A549 (cell line): ENCODE data around the gene RNPEP. TPM values are rescaled to one million over a fixed set of nuclear protein-coding genes. Genes with fewer than 3 reads are reported as not detected.

Source experiments
- ATAC-seq, 2 experiments: fragments of 200-7000 bp in 1 of 2; fragments of >200 bp in 1 of 2; cut with Nextera tagmentation in 1 of 2; cut with Tn5 transposase in 1 of 2; 3 replicates each; pipeline versions ENCODE4 v1.8.0 to v1.9.1; 2018 to 2020; ENCODE audit warnings: mild to moderate bottlenecking in 1 of 2, moderate library complexity in 1 of 2
- CTCF ChIA-PET: fragments of 300-600 bp; sonication (Branson Sonifier 250); formaldehyde crosslinking; extraction: SDS; loops from one replicate; lab custom pipeline; 2021; ENCODE audit warnings: antibody characterized with exemption, inconsistent platforms; lab: Yijun Ruan, JAX
- POLR2A ChIA-PET: fragments of 350-600 bp; formaldehyde crosslinking; extraction: SDS; loops from one replicate; lab custom pipeline; 2021; ENCODE audit warnings: antibody characterized with exemption, inconsistent platforms; lab: Yijun Ruan, JAX
- DNase-seq, 2 experiments: peaks; one replicate each; pipeline versions ENCODE4 v3.0.0 to v3.0.0-alpha.2; 2011 to 2016; ENCODE audit warnings: low read depth in 1 of 2, low spot score in 1 of 2
- FAIRE-seq: peaks from 2 replicates; lab custom pipeline; 2011; peaks lifted over from hg19 to GRCh38; lab: Jason Lieb, UNC
- H3K27ac ChIP-seq, 2 experiments: fragments of >200 bp; sonication (Bioruptor Twin); formaldehyde crosslinking; 3 replicates each; pipeline ENCODE4 v1.5.1; 2016 to 2017
- H3K4me1 ChIP-seq: fragments of >200 bp; sonication (Bioruptor Twin); formaldehyde crosslinking; 3 replicates; pipeline ENCODE4 v1.6.1; 2016
- H3K4me2 ChIP-seq: fragments of >200 bp; sonication (Bioruptor Twin); formaldehyde crosslinking; 3 replicates; pipeline ENCODE4 v1.6.1; 2016
- H3K4me3 ChIP-seq: fragments of >200 bp; sonication (Bioruptor Twin); formaldehyde crosslinking; 3 replicates; pipeline ENCODE4 v1.5.1; 2016
- H3K9me3 ChIP-seq: fragments of >200 bp; sonication (Bioruptor Twin); formaldehyde crosslinking; 3 replicates; pipeline ENCODE4 v1.6.1; 2016
- EP300 ChIP-seq, 2 experiments: fragments of >200 bp; sonication (Bioruptor Twin); formaldehyde crosslinking; IDR thresholded peaks; 2 replicates in 1 of 2; 3 replicates in 1 of 2; pipeline ENCODE4 v1.6.1; 2016 to 2017
- ESRRA ChIP-seq: fragments of 150-350 bp; IDR thresholded peaks from 2 replicates; pipeline ENCODE4 v1.6.1; 2014; ENCODE audit warnings: mild to moderate bottlenecking, low read length, borderline replicate concordance
- HOXA7 ChIP-seq: fragments of 250-450 bp; sonication (Bioruptor Pico); IDR thresholded peaks from 2 replicates; pipeline ENCODE4 v1.5.0; 2020; ENCODE audit warnings: mild to moderate bottlenecking, moderate library complexity
- JUNB ChIP-seq: fragments of >200 bp; sonication (Bioruptor Twin); formaldehyde crosslinking; IDR thresholded peaks from 2 replicates; pipeline ENCODE4 v1.6.1; 2016
- MAFK ChIP-seq: fragments of 450-650 bp; IDR thresholded peaks from 2 replicates; pipeline ENCODE4 v1.6.1; 2014; ENCODE audit not compliant: partially characterized antibody
- NFE2L2 ChIP-seq: fragments of 150-350 bp; conservative IDR thresholded peaks from 2 replicates; pipeline ENCODE4 v1.6.1; 2014; ENCODE audit warnings: low read length
- NPAS2 ChIP-seq: fragments of 250-450 bp; sonication (Bioruptor Pico); IDR thresholded peaks from 2 replicates; pipeline ENCODE4 v1.8.0; 2022; ENCODE audit warnings: mild to moderate bottlenecking, moderate library complexity, borderline replicate concordance
- NR3C1 ChIP-seq: fragments of >200 bp; sonication (Bioruptor Twin); formaldehyde crosslinking; IDR thresholded peaks from 3 replicates; pipeline ENCODE4 v1.6.1; 2017
- POLR2A ChIP-seq: IDR thresholded peaks from 2 replicates; pipeline ENCODE4 v1.6.1; 2012; ENCODE audit warnings: mild to moderate bottlenecking, low read length
- RAD21 ChIP-seq, 2 experiments: fragments of >200 bp in 1 of 2; sonication (Bioruptor Twin) in 1 of 2; formaldehyde crosslinking in 1 of 2; IDR thresholded peaks in 1 of 2; conservative IDR thresholded peaks in 1 of 2; 2 replicates in 1 of 2; 3 replicates in 1 of 2; pipeline ENCODE4 v1.6.1; 2012 to 2018; ENCODE audit warnings: inconsistent platforms in 1 of 2
- RCOR1 ChIP-seq: fragments of 150-350 bp; IDR thresholded peaks from 2 replicates; pipeline ENCODE4 v1.6.1; 2014; ENCODE audit warnings: antibody characterized with exemption, low read length, low read depth
- RFX5 ChIP-seq: fragments of 450-650 bp; IDR thresholded peaks from 2 replicates; pipeline ENCODE4 v1.7.1; 2014; ENCODE audit warnings: antibody characterized with exemption, mild to moderate bottlenecking, moderate library complexity
- RNF2 ChIP-seq: fragments of 200-600 bp; sonication (generic); IDR thresholded peaks from 2 replicates; pipeline ENCODE4 v1.6.1; 2016; ENCODE audit warnings: low read depth, mild to moderate bottlenecking, antibody characterized with exemption, moderate library complexity, borderline replicate concordance
- TFCP2L1 ChIP-seq: fragments of 250-450 bp; sonication (Bioruptor Pico); IDR thresholded peaks from 2 replicates; pipeline ENCODE4 v1.5.0; 2021; ENCODE audit warnings: mild to moderate bottlenecking
- ZC3H11A ChIP-seq: fragments of 450-650 bp; IDR thresholded peaks from 2 replicates; pipeline ENCODE4 v1.6.1; 2014; ENCODE audit warnings: antibody characterized with exemption, mild to moderate bottlenecking
- ZFP36 ChIP-seq: fragments of 450-650 bp; IDR thresholded peaks from 2 replicates; pipeline ENCODE4 v1.6.1; 2014; ENCODE audit warnings: borderline replicate concordance; ENCODE audit not compliant: partially characterized antibody
- ZNF302 ChIP-seq: fragments of 250-450 bp; sonication (Bioruptor Pico); IDR thresholded peaks from 2 replicates; pipeline ENCODE4 v1.9.0; 2021; ENCODE audit warnings: inconsistent platforms, mild to moderate bottlenecking, moderate library complexity
- ZSCAN20 ChIP-seq: fragments of 250-450 bp; sonication (Bioruptor Pico); IDR thresholded peaks from 2 replicates; pipeline ENCODE4 v1.8.0; 2022; ENCODE audit warnings: mild to moderate bottlenecking, moderate library complexity
- WGBS: methylation state at CpG from one replicate; pipeline ENCODE4 v1.1.6; 2017; ENCODE audit errors: missing lambda C conversion rate; 5-methylcytosine and 5-hydroxymethylcytosine counted together
- polyA plus RNA-seq, 4 experiments: library from polyadenylated mRNA; depleted of rRNA in 3 of 4; stranded (reverse); fragments of >200 nt; fragmentation: RNase III in 1 of 4; extraction: RNeasy Plus Mini Kit Qiagen cat#74134 plus additional on column Dnase treatment in 1 of 4; gene quantifications; 2 replicates in 3 of 4; 3 replicates in 1 of 4; pipeline ENCODE4 v1.2.3, GENCODE V29; 2011 to 2017
- TF ChIP-seq, protein P1 (sequence below): fragments of 250-450 bp; sonication (Bioruptor Pico); IDR thresholded peaks from 2 replicates; pipeline ENCODE4 v1.5.0; 2020; ENCODE audit warnings: low read depth, mild to moderate bottlenecking, moderate library complexity
- TF ChIP-seq, protein P2 (sequence below): IDR thresholded peaks from 2 replicates; pipeline ENCODE4 v1.6.1; 2012
- TF ChIP-seq, protein P3 (sequence below): fragments of 250-450 bp; sonication (Bioruptor Pico); IDR thresholded peaks from 2 replicates; pipeline ENCODE4 v1.5.0; 2021; ENCODE audit warnings: mild to moderate bottlenecking, moderate library complexity, borderline replicate concordance
- TF ChIP-seq, protein P4 (sequence below): fragments of 150-350 bp; IDR thresholded peaks from 2 replicates; pipeline ENCODE4 v1.6.1; 2014; ENCODE audit warnings: low read depth, mild to moderate bottlenecking, low read length

Gene RNPEP
- polyA plus RNA-seq, 2 of the 4 experiments (the other 2 are of a cell fraction): 71.1 to 87.6 TPM

GRCh38 chr1:201964261-201964660, 18.2 kb upstream of the RNPEP start:
- ChIA-PET POLR2A (interaction anchor here (0.6 kb wide), 1 partner anchor 1294 kb away, joined by 3 read pairs; no protein-coding TSS in a partner anchor), CTCF (interaction anchor here (1.0 to 32.7 kb wide), 7 partner anchors 8 to 434 kb away, joined by 3 to 855 read pairs (median 6); partner anchors contain the start of genes ELF3 and SHISA4)
- FAIRE-seq (no peak), DNase-seq (no peak), ATAC-seq (no peak)
- 79% methylated on average over 1 of the region's 1 CpG for WGBS
- Histone ChIP-seq H3K27ac (no peak overlapping the region), H3K9me3 (no peaks in the 10 kb centered on the region), H3K4me3 (no peak overlapping the region), H3K4me2 (no peak overlapping the region), H3K4me1 (no peaks in the 10 kb centered on the region)
- no peak for TF ChIP-seq MAFK
- TF ChIP-seq, protein P1, sequence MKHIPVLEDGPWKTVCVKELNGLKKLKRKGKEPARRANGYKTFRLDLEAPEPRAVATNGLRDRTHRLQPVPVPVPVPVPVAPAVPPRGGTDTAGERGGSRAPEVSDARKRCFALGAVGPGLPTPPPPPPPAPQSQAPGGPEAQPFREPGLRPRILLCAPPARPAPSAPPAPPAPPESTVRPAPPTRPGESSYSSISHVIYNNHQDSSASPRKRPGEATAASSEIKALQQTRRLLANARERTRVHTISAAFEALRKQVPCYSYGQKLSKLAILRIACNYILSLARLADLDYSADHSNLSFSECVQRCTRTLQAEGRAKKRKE (CRISPR knock-in tag): no peak
- TF ChIP-seq ZC3H11A: no peak
- no peak for TF ChIP-seq NFE2L2
- no peak for TF ChIP-seq RAD21 (conservative IDR thresholded peaks at IDR 0.05 in 1 of 2, IDR thresholded peaks at IDR 0.05 in 1 of 2)
- TF ChIP-seq ZSCAN20: no peak
- TF ChIP-seq EP300 (IDR thresholded peaks at IDR 0.05): no peak
- no peak for TF ChIP-seq ZNF302
- TF ChIP-seq, protein P2, sequence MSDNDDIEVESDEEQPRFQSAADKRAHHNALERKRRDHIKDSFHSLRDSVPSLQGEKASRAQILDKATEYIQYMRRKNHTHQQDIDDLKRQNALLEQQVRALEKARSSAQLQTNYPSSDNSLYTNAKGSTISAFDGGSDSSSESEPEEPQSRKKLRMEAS: no peak
- TF ChIP-seq HOXA7 (CRISPR knock-in tag): no peak
- no peak for TF ChIP-seq ESRRA
- no peak for TF ChIP-seq ZFP36
- TF ChIP-seq, protein P3, sequence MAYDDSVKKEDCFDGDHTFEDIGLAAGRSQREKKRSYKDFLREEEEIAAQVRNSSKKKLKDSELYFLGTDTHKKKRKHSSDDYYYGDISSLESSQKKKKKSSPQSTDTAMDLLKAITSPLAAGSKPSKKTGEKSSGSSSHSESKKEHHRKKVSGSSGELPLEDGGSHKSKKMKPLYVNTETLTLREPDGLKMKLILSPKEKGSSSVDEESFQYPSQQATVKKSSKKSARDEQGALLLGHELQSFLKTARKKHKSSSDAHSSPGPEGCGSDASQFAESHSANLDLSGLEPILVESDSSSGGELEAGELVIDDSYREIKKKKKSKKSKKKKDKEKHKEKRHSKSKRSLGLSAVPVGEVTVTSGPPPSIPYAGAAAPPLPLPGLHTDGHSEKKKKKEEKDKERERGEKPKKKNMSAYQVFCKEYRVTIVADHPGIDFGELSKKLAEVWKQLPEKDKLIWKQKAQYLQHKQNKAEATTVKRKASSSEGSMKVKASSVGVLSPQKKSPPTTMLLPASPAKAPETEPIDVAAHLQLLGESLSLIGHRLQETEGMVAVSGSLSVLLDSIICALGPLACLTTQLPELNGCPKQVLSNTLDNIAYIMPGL (CRISPR knock-in tag): no peak
- TF ChIP-seq RCOR1: no peak
- TF ChIP-seq RFX5: no peak
- TF ChIP-seq RNF2: no peak
- TF ChIP-seq NR3C1: no peak
- no peak for TF ChIP-seq TFCP2L1 (CRISPR knock-in tag)
- TF ChIP-seq NPAS2 (CRISPR knock-in tag): no peak

- H3K9me3 ChIP-seq: no peaks in the 10 kb centered on the region
- ATAC-seq: no peak
- no peak for FAIRE-seq
- no peak overlapping the region for H3K4me3 ChIP-seq
- 91% methylated on average over 5 of the region's 5 CpGs for WGBS
- H3K4me2 ChIP-seq: no peak overlapping the region
- TF ChIP-seq POLR2A: no peak
- TF ChIP-seq, protein P4, sequence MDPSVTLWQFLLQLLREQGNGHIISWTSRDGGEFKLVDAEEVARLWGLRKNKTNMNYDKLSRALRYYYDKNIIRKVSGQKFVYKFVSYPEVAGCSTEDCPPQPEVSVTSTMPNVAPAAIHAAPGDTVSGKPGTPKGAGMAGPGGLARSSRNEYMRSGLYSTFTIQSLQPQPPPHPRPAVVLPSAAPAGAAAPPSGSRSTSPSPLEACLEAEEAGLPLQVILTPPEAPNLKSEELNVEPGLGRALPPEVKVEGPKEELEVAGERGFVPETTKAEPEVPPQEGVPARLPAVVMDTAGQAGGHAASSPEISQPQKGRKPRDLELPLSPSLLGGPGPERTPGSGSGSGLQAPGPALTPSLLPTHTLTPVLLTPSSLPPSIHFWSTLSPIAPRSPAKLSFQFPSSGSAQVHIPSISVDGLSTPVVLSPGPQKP: no peak
- no peak for TF ChIP-seq JUNB
- POLR2A ChIA-PET: interaction anchor here (1.6 kb wide), 1 partner anchor 11 kb away, joined by 5 read pairs; the partner anchor contains the start of gene TIMM17A
- DNase-seq: no peak
- H3K4me1 ChIP-seq: no peaks in the 10 kb centered on the region
- CTCF ChIA-PET: interaction anchor here (1.4 to 32.7 kb wide), 4 partner anchors 6 to 70 kb away, joined by 3 to 855 read pairs (median 16); partner anchors contain the start of gene SHISA4
- H3K27ac ChIP-seq: no peak overlapping the region
These were observed 16.3 kb upstream of the RNPEP start for GRCh38 chr1:201966171-201966570.
